Hepatocyte (in vitro differentiated cells): ENCODE results near the gene LHPP. TPM values are rescaled to one million over a fixed set of nuclear protein-coding genes. Genes with fewer than 3 reads are reported as not detected.

ENCODE experiments used
- DNase-seq: peaks from one replicate; pipeline ENCODE4 v3.0.0-alpha.2; 2016; ENCODE audit warnings: low spot score
- H2AFZ ChIP-seq: fragments of 200-600 bp; sonication (generic); 2 replicates; pipeline ENCODE4 v1.6.0; 2016; ENCODE audit warnings: antibody characterized with exemption, mild to moderate bottlenecking
- H3K27ac ChIP-seq: fragments of 200-600 bp; sonication (generic); 2 replicates; pipeline ENCODE4 v1.5.1; 2016; ENCODE audit warnings: mild to moderate bottlenecking
- H3K27me3 ChIP-seq: fragments of 200-600 bp; sonication (generic); 2 replicates; pipeline ENCODE4 v1.6.1; 2016
- H3K36me3 ChIP-seq: fragments of 200-600 bp; sonication (generic); replicated peaks from 2 replicates; pipeline ENCODE4 v1.5.1; 2016; ENCODE audit warnings: low read depth; ENCODE audit not compliant: insufficient read depth
- H3K4me1 ChIP-seq: fragments of 200-600 bp; sonication (generic); 2 replicates; pipeline ENCODE4 v1.5.1; 2016; ENCODE audit warnings: mild to moderate bottlenecking, moderate library complexity; ENCODE audit not compliant: insufficient read depth
- H3K4me2 ChIP-seq: fragments of 200-600 bp; sonication (generic); 2 replicates; pipeline ENCODE4 v1.6.0; 2016
- H3K4me3 ChIP-seq: fragments of 200-600 bp; sonication (generic); 2 replicates; pipeline ENCODE4 v1.5.1; 2016; ENCODE audit warnings: mild to moderate bottlenecking
- H3K79me2 ChIP-seq: fragments of 200-600 bp; sonication (generic); 2 replicates; pipeline ENCODE4 v1.6.0; 2017; ENCODE audit warnings: mild to moderate bottlenecking
- H3K9me2 ChIP-seq: fragments of 200-600 bp; sonication (generic); replicated peaks from 2 replicates; pipeline ENCODE4 v1.6.0; 2017; ENCODE audit warnings: mild to moderate bottlenecking; ENCODE audit not compliant: insufficient read depth
- H3K9me3 ChIP-seq: fragments of 200-600 bp; sonication (generic); 2 replicates; pipeline ENCODE4 v1.5.1; 2016; ENCODE audit warnings: low read depth, mild to moderate bottlenecking
- H4K20me1 ChIP-seq: fragments of 200-600 bp; sonication (generic); 2 replicates; pipeline ENCODE4 v1.6.0; 2016; ENCODE audit warnings: mild to moderate bottlenecking; ENCODE audit not compliant: insufficient read depth, poor library complexity, severe bottlenecking
- EZH2 ChIP-seq: fragments of 200-600 bp; sonication (generic); IDR thresholded peaks from 2 replicates; pipeline ENCODE4 v1.6.1; 2016; ENCODE audit warnings: antibody characterized with exemption, mild to moderate bottlenecking, borderline replicate concordance
- EZH2phosphoT487 ChIP-seq: fragments of 200-600 bp; sonication (generic); IDR thresholded peaks from one replicate; pipeline ENCODE4 v1.6.1; 2018; ENCODE audit warnings: antibody characterized with exemption, mild to moderate bottlenecking, low read depth, moderate library complexity; ENCODE audit not compliant: unreplicated experiment, severe bottlenecking
- WGBS: methylation state at CpG from one replicate; pipeline ENCODE4 v1.1.6; 2016; ENCODE audit warnings: low lambda C conversion rate; ENCODE audit errors: missing lambda C conversion rate; 5-methylcytosine and 5-hydroxymethylcytosine counted together
- polyA plus RNA-seq: library from polyadenylated mRNA; unstranded; fragments of >200 nt; fragmentation: Nextera tagmentation; extraction: Ambion mirVana; gene quantifications from 2 replicates; pipeline ENCODE4 v1.2.1, GENCODE V29; 2016
- total RNA-seq: library from RNA; depleted of rRNA; stranded (reverse); fragments of >200 nt; gene quantifications from 2 replicates; pipeline ENCODE4 v1.2.3, GENCODE V29; 2014
- TF ChIP-seq, protein P1 (sequence below): fragments of 200-600 bp; sonication (generic); IDR thresholded peaks from 2 replicates; pipeline ENCODE4 v1.5.1; 2016; ENCODE audit warnings: antibody characterized with exemption, mild to moderate bottlenecking; ENCODE audit not compliant: poor library complexity

LHPP gene
- total and polyA plus RNA-seq, 2 experiments from 2014 or later = 29.4 to 30.3 TPM

DNA sequence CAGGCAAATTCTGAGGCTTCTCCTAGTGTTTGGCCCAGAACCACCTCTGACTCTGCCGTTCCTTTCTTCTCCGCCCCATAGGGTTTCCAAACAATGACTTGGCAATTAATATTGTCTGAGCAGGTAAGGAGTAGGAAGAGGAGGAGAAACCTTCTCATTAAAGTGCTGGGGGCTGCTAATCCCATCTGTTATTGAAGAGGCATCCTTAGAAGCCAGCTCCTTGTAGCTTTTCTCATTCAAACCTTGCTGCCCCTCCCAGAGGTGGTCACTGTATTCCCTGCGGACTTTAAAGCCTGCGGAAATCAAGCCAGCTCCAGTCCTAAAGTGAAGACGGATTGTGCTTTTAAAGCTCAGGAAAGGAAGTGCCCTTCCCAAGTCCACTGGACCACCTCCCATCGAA is 10.3 kb upstream of the LHPP start:
- Histone ChIP-seq H3K9me2 (no peaks in the 10 kb centered on the region), H4K20me1 (no peaks in the 10 kb centered on the region), H3K4me2 (no peak overlapping the region), H2AFZ (no peak overlapping the region), H3K4me1 (peaks cover 14% of the 10 kb centered on the region), H3K79me2 (no peaks in the 10 kb centered on the region), H3K27ac (no peak overlapping the region), H3K9me3 (no peaks in the 10 kb centered on the region), H3K4me3 (no peak overlapping the region), H3K27me3 (peaks cover 93% of the 10 kb centered on the region), H3K36me3 (no peaks in the 10 kb centered on the region)
- TF ChIP-seq EZH2 (no peak), EZH2phosphoT487 (no peak)
- TF ChIP-seq, protein P1, sequence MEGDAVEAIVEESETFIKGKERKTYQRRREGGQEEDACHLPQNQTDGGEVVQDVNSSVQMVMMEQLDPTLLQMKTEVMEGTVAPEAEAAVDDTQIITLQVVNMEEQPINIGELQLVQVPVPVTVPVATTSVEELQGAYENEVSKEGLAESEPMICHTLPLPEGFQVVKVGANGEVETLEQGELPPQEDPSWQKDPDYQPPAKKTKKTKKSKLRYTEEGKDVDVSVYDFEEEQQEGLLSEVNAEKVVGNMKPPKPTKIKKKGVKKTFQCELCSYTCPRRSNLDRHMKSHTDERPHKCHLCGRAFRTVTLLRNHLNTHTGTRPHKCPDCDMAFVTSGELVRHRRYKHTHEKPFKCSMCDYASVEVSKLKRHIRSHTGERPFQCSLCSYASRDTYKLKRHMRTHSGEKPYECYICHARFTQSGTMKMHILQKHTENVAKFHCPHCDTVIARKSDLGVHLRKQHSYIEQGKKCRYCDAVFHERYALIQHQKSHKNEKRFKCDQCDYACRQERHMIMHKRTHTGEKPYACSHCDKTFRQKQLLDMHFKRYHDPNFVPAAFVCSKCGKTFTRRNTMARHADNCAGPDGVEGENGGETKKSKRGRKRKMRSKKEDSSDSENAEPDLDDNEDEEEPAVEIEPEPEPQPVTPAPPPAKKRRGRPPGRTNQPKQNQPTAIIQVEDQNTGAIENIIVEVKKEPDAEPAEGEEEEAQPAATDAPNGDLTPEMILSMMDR = no peak
- 29% methylated on average over 6 of the region's 6 CpGs for WGBS
- DNase-seq = no peak

DNA sequence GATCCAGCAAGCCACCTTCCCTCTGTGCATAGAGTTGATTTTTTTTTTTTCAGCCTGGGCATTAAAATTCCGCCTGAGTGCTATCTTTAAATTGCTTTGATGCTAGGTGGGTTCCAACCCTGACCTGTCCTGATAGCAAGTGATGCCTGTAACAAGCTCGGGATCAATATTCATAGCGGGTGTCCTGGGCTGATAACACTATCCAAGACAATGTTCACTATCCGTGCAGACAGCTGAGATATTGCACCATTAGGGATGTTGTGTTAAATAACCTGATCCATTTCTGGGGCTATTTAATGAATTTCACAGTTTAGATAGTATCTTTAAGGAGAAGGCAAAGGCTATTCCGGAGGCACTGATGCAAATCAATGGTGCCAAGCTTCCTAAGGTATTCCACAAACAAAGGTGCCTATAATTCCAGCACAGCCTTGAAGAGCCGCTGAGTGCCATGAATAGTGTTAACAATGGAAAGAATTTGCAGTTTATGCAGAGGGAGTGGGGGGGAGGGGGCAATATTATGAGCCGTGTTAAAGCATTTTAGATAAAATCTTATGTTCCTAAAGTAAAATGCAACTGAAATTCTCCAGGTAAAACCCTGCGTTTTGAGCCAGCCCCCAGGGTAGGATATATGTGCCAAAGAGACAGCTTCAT is 7.5 kb upstream of the LHPP start:
- H3K9me2 ChIP-seq = no peaks in the 10 kb centered on the region
- H3K9me3 ChIP-seq = no peaks in the 10 kb centered on the region
- no peak overlapping the region for H3K4me2 ChIP-seq
- no peak for DNase-seq
- 7% methylated on average over 8 of the region's 8 CpGs for WGBS
- TF ChIP-seq EZH2 (no peak), EZH2phosphoT487 (no peak)
- TF ChIP-seq, protein P1 = no peak
- no peak overlapping the region for H3K4me3 ChIP-seq
- H3K27me3 ChIP-seq = peaks cover 69% of the 10 kb centered on the region
- H2AFZ ChIP-seq = no peak overlapping the region
- H3K36me3 ChIP-seq = no peaks in the 10 kb centered on the region
- H3K27ac ChIP-seq = no peak overlapping the region
- no peaks in the 10 kb centered on the region for H3K79me2 ChIP-seq
- no peaks in the 10 kb centered on the region for H4K20me1 ChIP-seq
- peaks cover 8% of the 10 kb centered on the region for H3K4me1 ChIP-seq

DNA sequence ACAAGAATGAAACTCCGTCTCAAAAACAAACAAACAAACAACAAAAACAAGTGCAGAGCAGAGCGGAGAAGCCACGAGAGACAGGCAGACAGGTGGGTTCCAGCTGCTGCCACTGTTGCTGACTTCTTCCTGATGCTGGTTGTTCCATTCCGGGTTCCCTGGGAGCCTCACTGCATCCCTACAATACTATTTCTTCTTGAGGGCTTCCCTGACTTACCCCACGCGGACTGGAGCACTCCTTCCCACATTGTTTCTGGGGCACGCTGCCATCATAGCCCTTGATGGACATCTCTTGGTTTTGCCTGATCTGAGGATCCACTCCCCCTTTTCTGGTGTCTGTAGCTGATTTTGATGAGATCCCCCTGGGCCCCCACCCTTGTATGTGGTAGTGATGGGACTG is 6.2 kb upstream of the LHPP start:
- Histone ChIP-seq H3K4me3 (no peak overlapping the region), H3K79me2 (no peaks in the 10 kb centered on the region), H2AFZ (no peak overlapping the region), H3K4me1 (no peaks in the 10 kb centered on the region), H3K9me2 (no peaks in the 10 kb centered on the region), H3K4me2 (no peak overlapping the region), H3K9me3 (no peaks in the 10 kb centered on the region), H3K27ac (no peak overlapping the region), H4K20me1 (no peaks in the 10 kb centered on the region), H3K36me3 (no peaks in the 10 kb centered on the region), H3K27me3 (peaks cover 57% of the 10 kb centered on the region)
- no peak for DNase-seq
- 81% methylated on average over 7 of the region's 7 CpGs for WGBS
- no peak for TF ChIP-seq EZH2

DNA sequence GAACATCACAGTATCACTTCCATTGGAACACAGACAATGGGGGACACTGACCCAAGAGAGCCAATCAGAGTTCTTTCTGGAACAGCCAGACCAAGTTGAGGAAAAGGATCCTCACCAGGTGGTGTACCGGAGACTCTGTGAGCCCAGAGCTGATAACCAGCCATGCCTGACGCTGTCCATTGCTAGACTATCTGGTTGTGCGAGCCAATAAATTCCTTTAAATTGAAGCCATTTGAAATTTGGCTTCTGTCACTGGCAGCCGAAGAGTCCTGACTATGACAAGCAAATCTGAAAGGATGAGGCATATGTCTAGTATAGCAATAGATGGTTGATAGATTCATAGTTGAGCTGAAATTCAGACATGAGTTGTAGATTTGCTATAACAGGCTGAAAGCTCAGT is 3.1 kb upstream of the LHPP start:
- no peak overlapping the region for H2AFZ ChIP-seq
- H3K27me3 ChIP-seq = peaks cover 28% of the 10 kb centered on the region
- no peaks in the 10 kb centered on the region for H4K20me1 ChIP-seq
- H3K9me2 ChIP-seq = no peaks in the 10 kb centered on the region
- H3K79me2 ChIP-seq = peaks cover 8% of the 10 kb centered on the region
- H3K4me1 ChIP-seq = no peaks in the 10 kb centered on the region
- TF ChIP-seq EZH2 = no peak
- TF ChIP-seq EZH2phosphoT487 = no peak
- TF ChIP-seq, protein P1 = no peak
- DNase-seq = no peak
- WGBS = 81% methylated on average over 4 of the region's 4 CpGs
- no peak overlapping the region for H3K27ac ChIP-seq
- no peaks in the 10 kb centered on the region for H3K36me3 ChIP-seq
- no peak overlapping the region for H3K4me2 ChIP-seq
- no peaks in the 10 kb centered on the region for H3K9me3 ChIP-seq
- no peak overlapping the region for H3K4me3 ChIP-seq
